Coronary artery (tissue), 2 donors: ENCODE results near the gene MLLT6.

ENCODE experiments used
- DNase-seq: peaks from one replicate; pipeline ENCODE4 v3.0.0-alpha.2; 2017; ENCODE audit warnings: low spot score
- H3K27ac ChIP-seq, 2 donors: fragments of 200-600 bp; sonication (generic); one replicate each; pipeline ENCODE4 v1.5.1; 2016 to 2019
- H3K4me3 ChIP-seq: fragments of 200-600 bp; sonication (generic); 2 replicates; pipeline ENCODE4 v1.5.1; 2016; ENCODE audit warnings: mild to moderate bottlenecking, moderate library complexity
- TF ChIP-seq, protein P1 (sequence below): fragments of 200-600 bp; sonication (generic); IDR thresholded peaks from one replicate; pipeline ENCODE4 v1.5.1; 2019; ENCODE audit warnings: antibody characterized with exemption

MLLT6 gene

DNA sequence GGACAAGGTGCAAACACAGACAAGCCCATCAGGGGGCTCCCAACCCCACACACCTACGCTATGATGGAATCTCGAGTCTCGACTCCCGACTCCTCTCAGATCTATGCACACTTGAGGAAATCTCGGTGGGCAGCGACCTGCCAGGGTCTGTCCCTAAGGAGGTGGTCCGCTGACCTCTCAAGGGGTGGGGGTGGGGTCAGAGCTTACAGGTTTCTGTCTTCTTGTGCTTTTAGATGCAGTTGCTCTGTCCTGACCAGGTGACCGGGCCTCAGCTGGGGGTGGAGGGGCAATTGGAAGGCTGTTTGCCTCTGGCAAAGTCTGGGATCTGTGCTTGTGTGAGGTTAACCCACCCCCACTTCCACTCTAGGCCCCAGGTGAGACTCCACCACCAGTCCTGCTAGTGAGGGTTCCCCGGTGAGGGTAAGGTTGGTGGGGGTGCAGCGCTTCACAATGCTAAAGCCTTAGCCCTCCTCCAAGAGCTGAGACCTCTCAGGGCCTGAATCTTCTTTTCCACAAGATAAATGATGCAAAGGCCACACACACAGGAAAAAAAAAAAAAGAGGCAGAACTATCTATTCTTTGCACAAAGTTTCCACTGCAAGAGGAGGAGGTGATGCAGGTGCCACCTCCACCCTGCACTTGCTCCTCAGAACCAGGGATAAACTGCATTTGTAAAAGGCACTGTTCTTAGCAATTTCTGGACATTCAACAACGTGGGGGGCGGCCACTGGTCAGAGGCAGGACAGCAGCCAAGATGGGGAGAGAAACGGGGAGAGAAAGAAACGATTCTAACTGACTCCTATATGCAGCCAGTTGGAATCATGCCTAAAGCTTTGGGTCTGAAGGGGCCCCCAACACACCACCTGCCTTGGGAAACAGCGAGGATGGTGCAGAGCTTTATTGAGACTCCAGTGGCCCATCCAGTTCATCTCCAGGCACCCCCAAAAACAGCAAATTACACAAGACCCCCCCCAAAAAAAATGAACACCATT, 29.2 kb downstream of the MLLT6 start:
- H3K27ac ChIP-seq: no peak overlapping the region
- TF ChIP-seq, protein P1, sequence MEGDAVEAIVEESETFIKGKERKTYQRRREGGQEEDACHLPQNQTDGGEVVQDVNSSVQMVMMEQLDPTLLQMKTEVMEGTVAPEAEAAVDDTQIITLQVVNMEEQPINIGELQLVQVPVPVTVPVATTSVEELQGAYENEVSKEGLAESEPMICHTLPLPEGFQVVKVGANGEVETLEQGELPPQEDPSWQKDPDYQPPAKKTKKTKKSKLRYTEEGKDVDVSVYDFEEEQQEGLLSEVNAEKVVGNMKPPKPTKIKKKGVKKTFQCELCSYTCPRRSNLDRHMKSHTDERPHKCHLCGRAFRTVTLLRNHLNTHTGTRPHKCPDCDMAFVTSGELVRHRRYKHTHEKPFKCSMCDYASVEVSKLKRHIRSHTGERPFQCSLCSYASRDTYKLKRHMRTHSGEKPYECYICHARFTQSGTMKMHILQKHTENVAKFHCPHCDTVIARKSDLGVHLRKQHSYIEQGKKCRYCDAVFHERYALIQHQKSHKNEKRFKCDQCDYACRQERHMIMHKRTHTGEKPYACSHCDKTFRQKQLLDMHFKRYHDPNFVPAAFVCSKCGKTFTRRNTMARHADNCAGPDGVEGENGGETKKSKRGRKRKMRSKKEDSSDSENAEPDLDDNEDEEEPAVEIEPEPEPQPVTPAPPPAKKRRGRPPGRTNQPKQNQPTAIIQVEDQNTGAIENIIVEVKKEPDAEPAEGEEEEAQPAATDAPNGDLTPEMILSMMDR: no peak
- no peak overlapping the region for H3K4me3 ChIP-seq
- no peak for DNase-seq

DNA sequence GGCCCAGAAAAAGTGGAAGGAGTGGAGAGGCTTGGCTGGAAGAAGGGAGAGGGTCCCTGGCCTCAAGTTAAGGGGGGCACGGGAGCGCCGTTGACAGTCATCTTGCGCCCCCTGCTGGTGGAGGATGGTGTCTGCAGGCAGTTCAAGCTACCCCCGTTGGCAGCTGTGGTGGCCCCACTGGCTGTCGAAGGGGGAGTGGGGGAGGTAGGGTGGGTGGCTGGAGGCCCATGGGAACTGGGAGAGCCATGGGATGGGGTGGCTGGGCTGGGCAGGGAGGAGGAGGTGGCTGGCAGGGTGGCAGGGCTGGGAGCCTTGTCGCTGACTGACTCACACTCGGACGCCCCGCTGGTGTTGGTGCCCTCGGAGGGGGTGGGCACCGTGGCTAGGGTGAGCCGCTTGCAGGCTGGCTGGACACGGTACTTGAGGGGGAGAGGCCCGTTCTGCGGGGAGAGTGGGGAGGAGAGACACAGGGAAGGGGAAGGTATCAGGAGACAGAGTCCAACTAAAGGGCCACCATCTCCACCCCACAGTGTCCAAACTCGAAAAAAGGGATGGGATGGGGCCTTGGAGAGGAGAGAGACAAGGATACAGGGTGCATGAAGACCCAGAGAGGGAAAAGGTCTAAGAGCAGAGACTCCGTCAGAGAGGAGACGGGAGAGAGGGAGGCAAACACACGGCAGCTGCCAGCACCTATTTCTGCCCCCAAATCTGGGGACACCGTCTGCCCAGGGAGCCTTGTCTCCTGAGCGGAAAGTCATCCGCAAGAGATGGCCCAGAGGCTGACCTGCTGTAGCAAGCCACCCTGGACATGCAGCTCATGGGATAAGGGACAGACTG, 30.3 kb downstream of the MLLT6 start:
- TF ChIP-seq, protein P1: peak; percentile 92
- no peak for DNase-seq
- Histone ChIP-seq H3K4me3 (no peak overlapping the region), H3K27ac (peak overlapping the region; percentile 38 to 49)

DNA sequence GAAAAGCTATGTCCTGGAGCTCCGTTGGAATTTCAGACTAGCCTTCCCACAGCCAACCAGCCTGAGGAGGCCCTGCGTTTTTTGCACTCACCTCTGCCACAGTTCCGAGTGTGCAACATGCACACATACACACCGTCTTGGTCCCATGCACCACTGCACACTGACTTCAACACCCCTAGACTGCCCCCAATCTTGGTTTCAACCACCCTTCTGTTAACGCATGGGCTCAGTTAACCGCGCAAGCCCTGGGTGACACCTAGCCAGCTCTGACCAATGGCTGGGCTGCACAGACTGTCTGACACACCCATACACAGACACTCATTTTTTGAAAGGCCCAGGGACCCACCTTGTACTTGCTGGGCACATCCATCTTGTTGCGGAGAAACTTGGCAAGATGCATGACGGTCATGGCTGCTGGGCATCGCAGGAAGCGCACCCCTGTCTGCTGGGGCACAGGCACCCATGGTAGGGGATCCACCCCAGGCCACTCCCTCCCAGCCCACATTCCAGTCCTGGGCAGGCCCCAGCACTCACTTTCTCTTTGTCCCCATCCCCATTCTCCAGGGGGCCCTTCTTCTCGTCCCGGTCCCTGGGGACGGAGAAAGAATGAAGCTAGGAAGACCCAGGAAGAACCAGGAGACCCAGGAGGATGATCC, 33.1 kb downstream of the MLLT6 start:
- H3K4me3 ChIP-seq: no peak overlapping the region
- DNase-seq: no peak
- TF ChIP-seq, protein P1: no peak

DNA sequence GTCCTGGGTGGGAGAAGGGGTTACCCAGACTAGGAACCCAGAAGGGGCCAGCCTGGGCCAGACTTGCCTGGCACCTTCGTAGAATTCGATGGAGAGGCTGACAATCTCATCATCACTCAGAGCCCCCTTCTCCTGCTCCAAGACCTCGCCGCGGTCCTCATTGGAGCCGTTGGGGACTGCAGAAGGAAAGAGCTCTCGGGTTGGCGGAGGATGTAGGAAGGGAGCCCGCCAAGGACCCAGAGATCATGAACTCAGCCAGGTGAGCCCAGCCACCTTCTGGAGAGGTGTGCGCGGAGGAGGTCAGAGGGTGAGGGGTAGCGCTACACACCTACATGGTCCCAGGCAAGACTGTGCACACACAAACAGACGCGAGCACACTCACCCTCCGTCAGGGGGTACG, 33.6 kb downstream of the MLLT6 start:
- no peak for DNase-seq

More for the DNA sequence above, 33.1 kb downstream of the MLLT6 start:
- no peak overlapping the region for H3K27ac ChIP-seq

DNA sequence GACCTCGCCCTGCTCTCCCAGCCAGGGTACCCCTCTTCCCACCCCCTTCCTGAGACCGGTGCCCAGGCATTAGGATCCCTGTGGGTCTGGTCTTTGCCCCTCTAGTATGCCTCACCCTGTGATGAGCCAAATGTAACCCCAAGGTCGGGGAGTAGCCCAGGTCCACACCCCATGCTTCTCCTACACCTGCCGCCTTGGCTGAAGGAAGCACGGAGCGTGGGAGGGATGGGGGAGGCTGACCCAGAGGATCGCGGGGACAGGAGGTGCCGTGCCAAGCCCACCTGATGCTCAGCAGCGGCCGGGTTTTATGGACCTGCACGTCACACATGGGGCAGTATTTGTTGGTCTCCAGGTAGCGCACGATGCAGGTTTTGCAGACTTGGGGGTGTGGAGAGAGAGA, 34.2 kb downstream of the MLLT6 start:
- DNase-seq: no peak
- TF ChIP-seq, protein P1: no peak
- no peak overlapping the region for H3K27ac ChIP-seq
- no peak overlapping the region for H3K4me3 ChIP-seq

More for the DNA sequence above, 33.6 kb downstream of the MLLT6 start:
- TF ChIP-seq, protein P1: no peak
- Histone ChIP-seq H3K27ac (no peak overlapping the region), H3K4me3 (no peak overlapping the region)

DNA sequence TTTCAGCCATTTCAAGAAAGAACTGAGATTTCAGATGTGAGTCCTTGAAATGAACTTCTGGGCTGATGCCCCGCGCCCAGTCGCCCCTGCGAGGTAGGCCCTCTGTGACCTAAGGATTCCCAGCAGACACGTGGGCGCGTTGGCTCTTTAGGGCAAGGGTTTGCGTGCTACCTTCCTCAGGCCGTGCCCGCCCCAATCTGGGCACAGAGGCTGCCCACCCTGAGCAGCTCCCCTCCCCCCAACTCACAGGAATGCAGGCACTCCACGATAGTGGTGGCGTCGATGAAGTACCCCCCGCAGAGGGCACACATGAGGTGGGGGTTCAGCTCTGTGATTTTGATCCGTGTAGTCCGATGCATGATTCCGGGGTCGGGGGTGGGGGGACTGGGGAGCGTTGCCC, 35.0 kb downstream of the MLLT6 start:
- no peak for DNase-seq
- no peak overlapping the region for H3K4me3 ChIP-seq
- no peak overlapping the region for H3K27ac ChIP-seq
- TF ChIP-seq, protein P1: no peak
